Stimulated activated CD4-positive, alpha-beta T cell treated with anti-CD3 and anti-CD28 coated beads, Interleukin-15, amount 100 ng/mL, for 48 hours (primary cell): Measurements from ENCODE around the gene CACNA1E.

ENCODE experiments used
- DNase-seq, 2 donors: peaks; one replicate each; pipeline ENCODE4 v3.0.0-alpha.2; 2020; ENCODE audit warnings: low read depth in 2 of 2

CACNA1E gene

DNA sequence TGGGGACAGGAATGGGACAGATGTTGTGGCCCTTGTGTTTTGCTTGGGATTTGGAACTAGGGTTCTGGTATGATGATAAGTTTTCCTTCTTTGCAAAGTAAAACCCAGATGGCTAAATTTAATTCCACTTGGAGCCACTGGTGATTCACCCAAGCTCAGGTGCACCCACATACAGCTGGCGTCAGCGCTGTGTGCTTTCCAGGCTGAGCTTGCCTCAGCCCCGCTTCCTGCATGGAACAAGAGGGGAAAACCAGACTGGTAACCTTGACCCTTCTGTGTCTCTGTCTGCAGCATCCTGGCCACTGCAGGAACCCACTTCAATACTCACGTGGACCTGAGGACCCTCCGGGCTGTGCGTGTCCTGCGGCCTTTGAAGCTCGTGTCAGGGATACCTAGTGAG, 94.2 kb downstream of the CACNA1E start:
- no peak for DNase-seq

DNA sequence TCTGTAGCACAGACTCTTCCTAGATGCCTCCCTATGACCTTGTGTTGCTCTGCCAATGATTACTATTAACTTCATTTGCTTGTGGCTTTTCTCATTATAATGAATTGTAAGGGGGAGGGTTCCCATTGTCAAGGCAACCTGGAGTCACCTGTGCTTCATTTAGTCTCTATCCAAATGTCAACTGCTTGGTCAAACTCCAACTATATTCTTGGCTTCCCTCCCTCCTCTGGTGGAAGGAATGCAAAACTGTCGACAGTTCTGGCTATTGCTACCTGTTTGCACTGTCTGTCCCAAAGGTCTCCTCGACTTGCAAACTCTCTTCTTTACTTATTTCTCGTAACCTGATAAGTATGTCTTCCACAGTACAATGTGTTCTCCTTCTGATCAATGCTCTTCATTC, 100.3 kb downstream of the CACNA1E start:
- no peak for DNase-seq

DNA sequence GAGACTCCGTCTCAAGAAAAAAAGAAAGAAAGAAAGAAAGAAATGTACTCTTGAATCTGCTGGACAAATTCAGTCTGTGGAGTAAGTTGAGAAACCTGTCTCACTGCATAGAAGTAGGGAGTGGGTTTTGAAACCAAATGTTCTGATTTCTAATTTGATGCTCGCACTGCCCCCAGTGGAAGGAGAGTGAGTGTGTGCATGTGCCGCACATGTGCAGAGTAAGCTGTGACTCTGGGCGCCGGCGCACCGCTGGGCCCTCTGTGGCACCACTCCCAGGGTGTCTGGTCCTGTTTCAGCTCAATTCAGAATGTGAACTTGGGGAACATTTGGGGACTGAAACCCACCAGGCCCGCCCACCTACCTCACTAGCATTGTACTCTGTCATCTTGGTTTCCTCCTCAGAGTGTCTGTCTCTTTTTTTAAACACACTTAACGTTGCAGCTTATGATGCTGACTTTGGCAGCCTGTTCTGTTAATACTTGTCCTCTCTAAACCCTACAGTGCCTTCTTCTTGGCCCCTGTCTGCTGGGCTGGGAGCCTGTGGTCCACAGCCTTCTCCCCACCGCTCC, 104.6 kb downstream of the CACNA1E start:
- DNase-seq: no peak

DNA sequence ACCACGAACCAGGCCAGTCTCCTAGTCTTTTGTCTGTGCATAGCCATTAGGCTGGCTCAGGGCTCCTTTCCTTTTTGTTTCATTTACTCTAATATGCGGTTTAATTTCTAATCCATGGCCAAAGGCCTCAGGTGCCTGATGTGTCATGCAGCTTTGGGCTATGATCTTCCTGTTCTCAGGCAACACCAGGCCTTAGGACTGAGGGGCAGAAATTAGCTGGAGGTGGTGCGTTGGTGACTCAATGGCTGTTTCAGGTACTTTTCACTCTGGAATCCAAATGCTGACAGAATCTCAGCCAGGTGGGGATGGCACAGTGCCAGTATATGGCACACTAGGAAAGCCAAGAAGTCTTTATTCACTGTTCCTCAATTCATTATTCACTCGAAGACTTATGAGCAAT, 105.3 kb downstream of the CACNA1E start:
- no peak for DNase-seq

DNA sequence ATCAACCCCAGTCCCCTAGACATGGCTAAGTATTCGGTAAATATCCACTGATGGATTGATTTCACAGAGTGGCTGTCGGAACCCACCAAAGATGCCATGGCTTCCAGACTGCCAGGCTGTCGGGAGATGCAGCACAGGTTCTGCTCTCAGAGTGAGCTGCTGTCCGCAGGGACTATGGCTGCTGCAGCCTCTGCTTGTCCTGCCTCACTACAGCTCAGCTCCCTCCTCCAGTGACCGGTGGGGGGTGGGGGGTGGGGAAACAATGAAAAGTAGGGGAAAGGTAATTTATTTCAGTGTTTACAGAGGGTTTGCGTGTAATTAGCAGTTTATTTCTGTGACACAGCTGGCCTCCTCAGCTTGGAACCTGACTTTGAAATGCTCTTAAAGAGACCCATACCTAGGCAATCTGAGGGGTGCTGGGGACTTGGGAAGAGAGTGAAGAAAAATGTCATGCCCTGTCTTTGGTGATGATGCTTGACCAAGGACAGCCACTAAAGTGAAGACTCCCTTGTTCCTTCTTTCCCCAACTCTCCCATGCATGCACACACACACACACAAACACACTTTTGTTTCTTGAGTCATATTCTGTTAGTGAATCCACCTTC, 109.0 kb downstream of the CACNA1E start:
- no peak for DNase-seq

DNA sequence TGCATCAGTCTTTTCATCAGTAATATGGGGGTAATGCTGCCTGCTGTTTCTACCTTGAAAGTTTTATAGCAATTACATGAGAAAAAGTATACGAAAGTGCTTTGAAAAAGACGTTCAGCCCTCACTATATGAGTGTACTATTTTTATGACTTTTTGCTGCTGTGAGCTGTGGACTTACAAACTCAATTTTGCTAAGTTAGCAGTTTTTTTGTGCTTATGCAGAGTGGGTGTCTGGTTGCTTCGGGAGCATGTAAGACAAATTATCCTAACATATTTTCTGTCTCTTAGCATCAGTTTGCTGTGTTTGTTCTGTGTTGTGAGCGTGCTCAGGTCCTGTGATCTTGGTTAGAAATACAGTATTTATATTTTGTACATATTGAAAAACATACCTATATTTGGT, 109.7 kb downstream of the CACNA1E start:
- DNase-seq: no peak

DNA sequence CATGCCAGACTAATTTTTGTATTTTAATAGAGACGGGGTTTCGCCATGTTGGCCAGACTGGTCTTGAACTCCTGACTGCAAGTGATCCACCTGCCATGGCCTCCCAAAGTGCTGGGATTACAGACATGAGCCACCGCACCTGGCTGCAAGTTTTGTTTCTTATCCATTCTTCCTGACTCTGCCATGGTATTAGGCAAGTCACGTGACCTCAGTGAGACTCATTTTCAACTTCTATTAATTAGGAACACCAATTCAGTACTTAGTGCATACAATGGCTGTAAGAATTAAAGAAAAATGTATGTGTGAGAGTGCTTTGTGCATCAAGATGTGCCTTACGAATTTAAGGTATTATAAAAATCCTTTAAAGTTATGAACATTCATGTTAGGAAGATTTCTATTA, 111.2 kb downstream of the CACNA1E start:
- DNase-seq: no peak

DNA sequence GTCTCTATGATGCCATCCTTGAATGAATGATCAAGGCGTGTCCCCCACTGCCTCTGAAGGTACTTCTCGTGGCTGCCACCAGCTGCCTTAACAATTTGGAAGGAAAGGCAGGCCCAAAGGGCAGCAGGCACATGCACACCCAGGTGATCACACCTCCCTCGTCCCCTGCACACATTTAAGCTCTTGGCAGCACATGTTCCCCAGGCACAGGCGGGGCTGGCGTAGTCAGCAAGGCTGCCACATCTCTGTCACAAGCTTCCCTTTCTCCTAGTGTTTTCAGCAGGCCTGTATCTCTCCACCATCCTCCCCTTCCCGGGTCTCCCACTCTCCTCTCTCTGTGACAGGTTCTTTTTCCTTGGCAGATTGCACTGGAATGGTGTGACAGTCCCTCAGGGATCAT, 111.9 kb downstream of the CACNA1E start:
- no peak for DNase-seq

DNA sequence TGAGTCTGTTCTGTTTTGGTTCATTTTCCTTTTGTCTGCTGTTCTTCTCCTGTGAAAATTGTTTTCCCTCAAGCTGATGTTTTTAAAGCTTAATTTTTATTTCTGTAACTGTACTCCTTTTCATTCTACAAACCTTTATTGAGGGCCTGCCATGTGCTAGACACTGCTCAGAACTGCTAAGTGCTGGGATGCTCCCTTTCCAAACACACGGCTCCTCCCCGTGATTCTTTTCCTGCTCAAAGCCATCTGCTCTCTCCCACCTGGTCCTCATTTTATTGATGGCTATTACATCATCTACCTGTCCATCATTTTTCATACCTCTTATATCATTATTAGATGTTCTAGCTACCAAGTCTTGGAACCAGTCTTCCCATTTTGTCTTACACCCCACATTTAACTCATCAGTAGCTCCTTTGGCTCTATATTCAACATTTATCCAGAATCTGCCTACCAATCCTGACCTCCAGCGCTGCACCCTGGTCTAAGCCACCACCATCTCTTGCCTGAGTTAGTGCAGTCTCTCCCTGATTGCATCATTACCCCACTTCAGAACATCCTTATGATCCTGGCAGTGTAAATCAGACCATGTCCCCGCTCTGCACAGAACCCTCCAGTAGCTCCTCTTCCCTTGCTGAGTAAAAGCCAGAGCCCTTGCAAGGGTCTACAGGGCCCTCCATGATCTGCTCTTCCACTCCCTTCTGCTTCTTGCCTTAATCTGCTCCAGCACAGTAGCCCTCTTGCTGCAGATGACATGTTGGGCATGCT, 118.1 kb downstream of the CACNA1E start:
- DNase-seq: no peak

DNA sequence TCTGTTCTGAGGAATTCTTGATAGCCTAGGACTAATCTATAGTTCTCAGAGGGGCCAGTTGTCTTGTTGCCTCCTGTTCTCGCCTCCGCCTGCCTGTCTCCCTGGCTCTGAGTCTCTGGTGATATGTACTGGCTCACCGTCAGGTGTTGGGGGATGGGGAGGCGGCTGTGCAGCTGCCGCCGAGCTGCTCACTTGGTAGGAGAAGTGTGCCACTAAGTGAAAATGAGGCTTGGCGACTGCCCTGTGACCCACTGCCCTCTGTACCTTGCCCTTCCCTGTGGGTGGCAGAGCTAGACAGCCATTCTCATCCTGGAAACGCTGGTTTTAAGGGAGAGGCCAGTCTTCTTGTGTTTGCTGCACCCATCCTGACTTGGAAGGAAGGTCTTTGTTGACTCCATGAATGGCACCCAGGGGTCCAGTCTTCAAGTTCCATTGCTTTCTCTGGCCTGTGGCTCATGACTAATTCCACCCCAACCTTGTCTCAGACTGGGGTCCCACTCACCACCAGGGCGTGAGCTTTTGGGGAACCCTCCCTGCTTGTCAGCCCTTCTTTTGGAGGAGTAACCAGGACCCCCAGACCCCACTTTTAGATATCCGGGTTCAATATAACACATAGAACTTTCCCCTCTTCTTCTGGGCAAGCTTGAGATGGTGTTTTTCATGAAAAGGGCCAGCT, 120.6 kb downstream of the CACNA1E start:
- DNase-seq: no peak

DNA sequence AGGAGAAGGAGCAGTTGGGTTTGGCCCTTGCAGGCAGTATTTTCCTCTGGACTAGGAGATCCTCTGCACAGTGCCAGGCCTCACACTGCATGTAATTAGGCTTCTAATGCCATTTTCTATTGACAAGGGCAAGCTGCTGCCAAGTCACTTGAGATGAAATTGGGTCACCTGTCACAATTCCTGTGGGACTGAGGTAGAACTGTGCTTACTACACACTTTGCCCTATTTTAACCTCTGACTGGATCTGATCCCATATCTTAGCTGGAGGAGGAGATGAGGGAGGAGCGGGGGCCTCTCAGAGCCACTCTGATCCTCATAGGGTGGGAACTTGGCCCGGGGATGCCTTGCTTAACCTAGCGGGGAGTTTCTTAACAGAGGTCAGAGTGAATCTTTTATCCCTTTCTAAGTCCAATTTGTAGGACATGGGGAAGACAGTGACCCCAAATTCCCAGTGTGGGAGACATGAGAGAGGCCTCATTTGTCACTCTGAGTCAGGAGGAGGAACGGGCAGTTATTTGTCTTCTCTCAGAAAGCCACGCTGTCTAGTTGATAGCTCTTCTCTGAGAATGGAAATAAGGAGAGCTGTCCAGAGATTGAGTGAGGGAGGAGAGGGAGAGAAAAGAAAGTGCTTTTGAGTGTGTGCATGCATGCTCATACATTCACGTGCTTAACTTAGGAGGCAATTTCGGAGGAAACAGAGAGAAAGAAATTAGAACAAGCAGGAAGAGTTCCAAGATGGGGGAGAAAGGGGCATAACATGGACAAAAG, 121.3 kb downstream of the CACNA1E start:
- DNase-seq: no peak

DNA sequence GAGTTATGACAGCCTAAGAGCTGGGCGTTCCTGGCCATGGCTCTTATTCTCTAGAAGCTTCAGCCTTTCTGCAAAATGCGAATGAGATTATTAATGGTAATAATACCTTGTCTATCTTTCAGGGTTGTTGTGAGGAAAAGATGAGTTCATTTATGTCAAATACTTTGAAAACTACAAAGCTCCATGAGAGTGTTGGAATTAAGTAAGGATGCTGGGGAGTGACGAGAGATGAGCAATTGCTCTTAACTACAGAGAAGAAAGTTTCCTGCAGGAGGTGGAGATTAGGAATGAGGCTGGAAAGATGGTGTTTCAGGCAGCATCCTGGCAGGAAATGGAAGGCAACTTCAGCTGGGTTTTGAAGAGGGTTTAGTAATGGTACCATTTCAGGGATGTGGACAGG, 124.2 kb downstream of the CACNA1E start:
- no peak for DNase-seq

DNA sequence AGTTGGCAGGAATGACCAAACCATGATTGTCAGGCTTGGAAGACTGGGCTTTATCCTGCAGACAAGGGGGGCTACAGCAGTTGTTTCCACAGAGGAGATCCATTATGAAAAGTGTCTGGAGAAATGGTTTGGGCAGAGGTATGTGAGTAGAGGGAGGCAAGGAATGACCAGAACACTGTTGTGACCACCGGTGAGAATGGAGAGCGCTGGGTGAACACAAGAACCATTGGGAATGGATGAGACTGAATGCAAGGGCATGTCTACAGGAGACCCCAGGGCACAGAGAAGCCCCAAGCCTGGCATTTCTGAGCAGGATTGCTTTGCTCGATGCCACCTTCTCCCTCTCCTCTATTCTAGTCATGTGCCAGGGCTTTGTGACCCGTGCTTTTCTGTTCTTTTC, 125.1 kb downstream of the CACNA1E start:
- no peak for DNase-seq

DNA sequence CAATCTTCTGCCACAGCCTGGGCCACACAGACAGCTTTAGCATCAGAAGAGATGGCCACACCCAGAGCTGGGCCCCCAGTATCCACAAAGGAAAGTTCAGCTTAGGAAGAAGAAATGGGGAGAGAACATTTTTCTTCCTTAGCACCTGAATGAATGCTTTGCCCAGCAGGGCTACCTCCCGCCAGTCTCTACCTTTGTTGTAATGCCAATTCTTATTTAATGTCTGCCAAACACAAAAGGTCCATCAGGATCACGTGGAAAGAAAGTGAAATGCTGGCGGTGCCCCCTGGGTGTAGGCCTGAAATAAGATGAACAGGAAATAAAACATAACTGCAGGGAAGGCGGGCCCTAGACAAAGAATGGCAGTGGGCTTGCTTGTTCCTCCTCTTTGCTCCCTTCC, 125.6 kb downstream of the CACNA1E start:
- DNase-seq: no peak

DNA sequence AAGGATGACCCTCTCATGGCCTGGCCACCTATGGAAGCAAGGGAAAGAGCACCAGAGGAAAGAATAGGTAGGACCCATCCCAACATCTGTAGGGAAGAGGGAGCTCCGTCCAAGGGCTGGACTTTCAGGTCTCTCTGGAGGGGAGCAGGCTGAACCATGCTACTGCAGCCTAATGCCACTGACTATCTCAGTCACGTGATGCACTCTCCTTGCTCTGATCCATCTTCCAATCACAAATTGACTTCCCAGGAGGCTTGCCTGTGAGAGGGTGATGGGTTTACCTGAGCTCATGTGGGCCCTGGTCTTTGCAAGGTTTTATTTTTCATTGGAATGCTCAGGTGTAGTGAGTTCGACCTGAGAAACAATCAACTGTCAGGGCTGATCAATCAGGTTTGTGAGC, 128.8 kb downstream of the CACNA1E start:
- no peak for DNase-seq

DNA sequence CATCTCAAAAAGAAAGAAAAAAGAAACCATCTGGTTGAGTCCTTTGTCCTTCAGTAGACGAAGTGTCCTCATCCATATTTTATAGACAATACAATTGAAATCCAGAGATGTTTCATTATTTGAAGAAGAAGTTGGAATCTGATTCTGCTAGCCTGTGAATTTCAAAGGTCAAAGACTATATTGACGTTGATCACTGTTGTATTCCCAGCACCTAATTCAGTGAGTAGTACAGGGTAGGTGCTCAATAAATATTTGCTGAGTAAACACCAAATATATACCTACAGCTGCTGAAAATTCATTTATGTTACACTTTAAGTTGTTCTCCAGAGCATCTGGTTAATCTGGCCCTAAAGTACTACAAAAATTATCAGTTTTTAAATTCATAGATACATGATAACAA, 135.2 kb downstream of the CACNA1E start:
- no peak for DNase-seq

DNA sequence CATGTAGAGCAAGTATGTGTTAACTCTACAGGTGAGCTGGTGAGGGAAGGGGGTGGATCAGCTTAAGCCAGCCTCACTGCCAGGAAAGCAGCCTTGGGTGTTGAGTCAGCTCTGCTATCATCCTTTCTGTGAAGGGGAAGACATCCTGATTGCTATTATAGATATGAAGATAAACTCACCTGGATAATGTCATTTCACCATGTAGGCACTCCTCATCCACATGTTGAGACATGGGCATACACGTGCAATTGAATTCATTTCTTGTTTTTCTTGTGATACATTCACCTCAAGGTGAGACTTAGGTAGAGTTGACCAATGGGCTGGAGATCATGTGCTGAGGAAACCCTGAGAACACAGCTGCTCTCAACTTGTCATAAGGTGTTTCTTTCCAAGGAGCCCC, 136.9 kb downstream of the CACNA1E start:
- DNase-seq: no peak

DNA sequence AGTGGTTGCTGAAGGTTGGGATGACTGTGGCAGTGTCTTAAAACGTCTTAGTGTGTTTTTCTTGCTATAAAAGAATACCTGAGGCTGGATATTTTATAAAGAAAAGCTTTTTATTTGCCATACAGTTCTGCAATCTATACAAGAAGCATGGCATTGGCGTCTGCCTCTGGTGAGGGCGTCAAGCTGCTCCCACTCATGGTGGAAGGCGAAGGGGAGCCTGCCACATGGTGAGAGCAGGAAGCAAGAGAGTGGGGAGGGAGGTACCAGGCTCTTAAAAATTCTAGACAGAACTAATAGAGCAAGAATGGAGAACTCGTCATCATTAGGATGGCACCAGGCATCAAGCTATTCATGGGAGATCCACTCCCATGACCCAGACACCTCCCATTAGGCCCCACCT, 140.5 kb downstream of the CACNA1E start:
- no peak for DNase-seq

DNA sequence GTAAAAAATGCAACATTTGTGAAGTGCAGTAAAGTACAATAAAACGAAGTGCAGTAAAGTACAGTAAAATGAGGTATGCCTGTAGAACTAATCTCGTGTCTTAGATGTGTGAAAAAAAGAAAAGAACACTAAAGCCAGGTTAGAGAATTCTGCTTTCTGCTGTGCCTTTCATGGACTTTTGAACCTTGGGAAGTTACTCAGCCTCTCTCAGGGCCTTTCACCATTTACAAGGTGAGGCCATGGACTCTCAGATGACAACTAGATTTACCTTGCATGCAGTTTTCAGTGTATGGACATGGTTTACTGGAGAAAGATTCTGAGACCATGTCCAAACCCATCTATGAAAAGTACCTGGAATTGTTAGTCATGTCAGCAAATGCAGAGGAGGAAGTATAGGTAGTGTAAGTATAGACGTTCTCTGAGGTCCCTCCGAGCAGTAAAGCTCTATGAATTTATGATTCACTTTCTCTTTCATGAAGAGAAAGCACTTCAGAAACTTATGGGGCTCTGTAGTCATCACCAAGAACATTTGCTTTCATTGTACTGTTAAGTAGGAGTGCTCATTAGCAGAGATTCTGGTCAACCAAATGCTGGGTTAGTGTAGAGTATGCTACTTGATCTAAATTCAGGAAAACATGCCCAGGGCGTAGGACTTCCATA, 143.1 kb downstream of the CACNA1E start:
- no peak for DNase-seq

DNA sequence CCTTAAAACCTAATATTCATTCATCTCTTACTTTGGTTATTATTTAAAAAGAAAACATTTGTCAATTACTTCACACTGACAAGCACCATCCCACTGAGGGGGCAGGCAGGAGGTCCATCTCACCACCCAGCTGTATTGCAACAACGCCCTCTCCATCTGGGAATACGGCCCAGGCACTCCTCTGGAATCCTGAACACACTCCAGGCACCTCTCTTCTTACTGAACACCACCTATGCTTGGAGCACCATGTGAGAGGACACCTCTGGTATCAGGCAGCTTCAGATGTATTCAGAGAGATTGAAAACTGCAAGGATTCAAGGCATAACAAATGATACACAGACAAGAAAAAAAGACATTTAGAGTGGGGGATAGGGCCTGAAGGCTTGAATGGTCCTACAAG, 147.1 kb downstream of the CACNA1E start:
- DNase-seq: no peak

DNA sequence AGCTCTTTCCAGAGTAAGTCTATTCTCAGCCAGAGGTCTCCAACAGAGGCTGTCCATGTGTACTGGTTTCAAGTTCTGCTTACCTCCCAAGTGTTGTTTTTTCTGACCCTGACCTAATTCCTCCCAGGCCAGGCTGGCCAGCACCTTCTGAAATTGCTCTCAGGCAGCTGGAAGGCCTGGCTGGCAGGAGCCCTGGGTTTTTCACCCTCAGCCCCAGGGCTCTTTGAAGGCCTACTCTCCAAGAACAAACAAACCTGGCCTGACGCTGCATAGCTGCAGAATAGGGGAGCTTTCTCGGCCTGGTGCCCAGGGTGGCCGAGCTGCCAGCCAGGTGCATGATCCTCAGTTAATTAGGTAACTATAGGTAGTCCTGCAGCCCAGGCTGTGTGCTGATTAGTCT, 147.5 kb downstream of the CACNA1E start:
- no peak for DNase-seq

DNA sequence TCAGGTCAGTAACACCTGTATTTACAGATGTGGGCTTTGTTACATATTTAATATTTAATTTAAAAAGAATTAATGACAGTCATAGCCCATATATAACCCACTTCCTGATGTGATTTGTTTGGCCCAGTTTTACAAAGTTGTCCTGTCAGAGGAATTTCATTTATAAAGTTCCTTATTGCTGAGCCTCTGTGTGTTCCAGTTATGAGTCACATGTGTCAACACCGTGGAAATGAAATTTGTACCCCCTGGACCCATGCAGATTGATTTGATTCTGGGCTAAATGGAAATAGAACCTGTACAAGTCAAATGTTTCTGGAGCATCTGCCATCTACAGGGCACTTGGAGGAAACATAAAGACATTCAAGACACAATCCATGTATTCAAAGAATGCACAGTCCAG, 149.2 kb downstream of the CACNA1E start:
- no peak for DNase-seq
